ENCODE results near the gene OR4K17.
"Not testable (repeated sequence)": the region's sequence is repeated elsewhere in the genome, so short reads cannot be mapped to it uniquely, and the experiment has no call there.

OR4K17 gene

GRCh38 chr14:20110438-20110837, at the start of gene OR4K17:
TSS of gene OR4K17 (plus strand) at chr14:20110739. CDS start at chr14:20117500, 6,761 bp downstream.
- no peak for TF ChIP-seq CTCF (IDR thresholded peaks at IDR 0.05; ENCODE audit: low read depth, low read length, missing control alignments)
- no peak within 1 kb of the TSS for H3K4me3 ChIP-seq (replicated peaks; ENCODE audit: low read depth, low read length)
- DNase-seq (ENCODE audit: extremely low read depth, low read depth): no peak

GRCh38 chr14:20092050-20092449, 18.5 kb upstream of the OR4K17 start:
- no peak for TF ChIP-seq CTCF (IDR thresholded peaks at IDR 0.05; ENCODE audit: low read depth, low read length, missing control alignments)
- DNase-seq (ENCODE audit: extremely low read depth, low read depth): no peak
- no peak overlapping the region for H3K4me3 ChIP-seq (replicated peaks; ENCODE audit: low read depth, low read length)

- TF ChIP-seq CTCF (IDR thresholded peaks at IDR 0.05; ENCODE audit: low read depth, low read length, missing control alignments): no peak
- no peak overlapping the region for H3K4me3 ChIP-seq (replicated peaks; ENCODE audit: low read depth, low read length)
- no peak for DNase-seq (ENCODE audit: extremely low read depth, low read depth)
These were observed 17.1 kb upstream of the OR4K17 start for GRCh38 chr14:20093442-20093841.

- DNase-seq (ENCODE audit: extremely low read depth, low read depth); H3K4me3 ChIP-seq (replicated peaks; ENCODE audit: low read depth, low read length): not testable (repeated sequence)
These were observed 11.4 kb upstream of the OR4K17 start for GRCh38 chr14:20098926-20099770.

- DNase-seq (ENCODE audit: extremely low read depth, low read depth): no peak
- no peak overlapping the region for H3K4me3 ChIP-seq (replicated peaks; ENCODE audit: low read depth, low read length)
- TF ChIP-seq CTCF (IDR thresholded peaks at IDR 0.05; ENCODE audit: low read depth, low read length, missing control alignments): no peak
These were observed 1.8 kb downstream of the OR4K17 start for GRCh38 chr14:20112321-20112720.

GRCh38 chr14:20116748-20117147, 6.2 kb downstream of the OR4K17 start:
- no peak for TF ChIP-seq CTCF (IDR thresholded peaks at IDR 0.05; ENCODE audit: low read depth, low read length, missing control alignments)
- no peak for DNase-seq (ENCODE audit: extremely low read depth, low read depth)
- no peak overlapping the region for H3K4me3 ChIP-seq (replicated peaks; ENCODE audit: low read depth, low read length)

- no peak for TF ChIP-seq CTCF (IDR thresholded peaks at IDR 0.05; ENCODE audit: low read depth, low read length, missing control alignments)
- DNase-seq (ENCODE audit: extremely low read depth, low read depth): no peak
- H3K4me3 ChIP-seq (replicated peaks; ENCODE audit: low read depth, low read length): no peak overlapping the region
These were observed 8.3 kb downstream of the OR4K17 start for GRCh38 chr14:20118795-20119194.
